ENCODE data around the gene OXCT1. TPM values are rescaled to one million over a fixed set of nuclear protein-coding genes. Genes with fewer than 3 reads are reported as not detected.

The OXCT1 gene
- total and polyA plus RNA-seq, 2 experiments from 2014 or later = 16.1 to 20.5 TPM

- Histone ChIP-seq H3K4me1 (ENCODE audit: insufficient read depth) (no peaks in the 10 kb centered on the region), H3K9me2 (ENCODE audit: insufficient read depth) (no peaks in the 10 kb centered on the region), H3K9me3 (ENCODE audit: low read depth) (no peaks in the 10 kb centered on the region), H3K4me2 (ENCODE audit: unreplicated experiment) (no peak overlapping the region), H3K36me3 (ENCODE audit: low read depth) (no peaks in the 10 kb centered on the region), H3K79me2 (ENCODE audit: insufficient read depth) (no peaks in the 10 kb centered on the region; the same call in 1 of the 2 replicates), H3F3A (ENCODE audit: insufficient read depth) (no peaks in the 10 kb centered on the region), H3K9ac (no peak overlapping the region), H2AFZ (no peak overlapping the region), H3K27ac (no peak overlapping the region), H4K20me1 (ENCODE audit: insufficient read depth) (no peaks in the 10 kb centered on the region), H3K27me3 (replicated peaks; ENCODE audit: insufficient read depth) (no peaks in the 10 kb centered on the region), H3K4me3 (no peak overlapping the region)
- TF ChIP-seq EZH2 (IDR thresholded peaks at IDR 0.05; ENCODE audit: insufficient read depth, poor library complexity, severe bottlenecking) (no peak), EZH2phosphoT487 (IDR thresholded peaks at IDR 0.05; ENCODE audit: insufficient read depth, low read depth) (no peak)
- DNase-seq = no peak
- in situ Hi-C loops (cut with MboI) = no loop called here
- WGBS, 2 experiments (ENCODE audit: low coverage in 1 of 2, low lambda C conversion rate in 2 of 2, missing lambda C conversion rate in 2 of 2) = 95 to 98% methylated on average over 4 of the region's 4 CpGs
Observed at GRCh38 chr5:41812156-41812555, 58.1 kb downstream of the OXCT1 start.

DNA sequence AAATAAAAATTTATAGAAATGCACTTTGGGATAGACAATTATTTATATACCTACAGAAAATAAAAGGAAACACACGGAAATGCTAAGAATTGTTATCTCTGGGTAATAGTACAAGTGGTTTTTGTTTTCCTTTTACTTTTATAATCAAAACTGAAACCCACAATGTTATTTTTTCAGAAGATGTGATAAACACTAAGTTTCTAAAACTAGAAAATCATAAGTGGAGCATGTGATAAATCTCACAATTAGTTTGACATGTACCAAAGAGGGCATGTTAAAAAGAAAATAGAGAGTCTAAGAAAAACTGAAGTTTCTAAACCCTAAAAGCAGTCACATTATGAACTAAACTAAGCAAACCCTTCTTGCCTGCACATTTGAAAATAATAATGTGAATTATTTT is 61.1 kb downstream of the OXCT1 start:
- DNase-seq = no peak
- WGBS, 2 experiments (ENCODE audit: low coverage in 1 of 2, low lambda C conversion rate in 2 of 2, missing lambda C conversion rate in 2 of 2) = 97 to 98% methylated on average over 1 of the region's 1 CpG
- no peak overlapping the region for H3K27ac ChIP-seq
- H3K9ac ChIP-seq = no peak overlapping the region
- H3K36me3 ChIP-seq (ENCODE audit: low read depth) = no peaks in the 10 kb centered on the region
- in situ Hi-C loops (cut with MboI) = no loop called here
- TF ChIP-seq EZH2phosphoT487 (IDR thresholded peaks at IDR 0.05; ENCODE audit: insufficient read depth, low read depth) (no peak), EZH2 (IDR thresholded peaks at IDR 0.05; ENCODE audit: insufficient read depth, poor library complexity, severe bottlenecking) (no peak)
- H2AFZ ChIP-seq = no peak overlapping the region
- no peaks in the 10 kb centered on the region for H3F3A ChIP-seq (ENCODE audit: insufficient read depth)
- no peaks in the 10 kb centered on the region for H3K9me2 ChIP-seq (ENCODE audit: insufficient read depth)
- no peaks in the 10 kb centered on the region for H3K27me3 ChIP-seq (replicated peaks; ENCODE audit: insufficient read depth)
- H3K4me3 ChIP-seq = no peak overlapping the region
- no peaks in the 10 kb centered on the region for H3K4me1 ChIP-seq (ENCODE audit: insufficient read depth)
- H4K20me1 ChIP-seq (ENCODE audit: insufficient read depth) = no peaks in the 10 kb centered on the region
- H3K79me2 ChIP-seq (ENCODE audit: insufficient read depth) = no peaks in the 10 kb centered on the region; the same call in 1 of the 2 replicates
- H3K4me2 ChIP-seq (ENCODE audit: unreplicated experiment) = no peak overlapping the region
- no peaks in the 10 kb centered on the region for H3K9me3 ChIP-seq (ENCODE audit: low read depth)

GRCh38 chr5:41808294-41808693 is 61.9 kb downstream of the OXCT1 start:
- Histone ChIP-seq H3K79me2 (ENCODE audit: insufficient read depth) (no peaks in the 10 kb centered on the region; the same call in 1 of the 2 replicates), H3K27me3 (replicated peaks; ENCODE audit: insufficient read depth) (no peaks in the 10 kb centered on the region), H3K27ac (no peak overlapping the region), H3K36me3 (ENCODE audit: low read depth) (no peaks in the 10 kb centered on the region), H2AFZ (no peak overlapping the region), H3K9ac (no peak overlapping the region), H3K4me3 (no peak overlapping the region), H4K20me1 (ENCODE audit: insufficient read depth) (no peaks in the 10 kb centered on the region), H3K9me3 (ENCODE audit: low read depth) (no peaks in the 10 kb centered on the region), H3K4me2 (ENCODE audit: unreplicated experiment) (no peak overlapping the region), H3F3A (ENCODE audit: insufficient read depth) (no peaks in the 10 kb centered on the region), H3K4me1 (ENCODE audit: insufficient read depth) (no peaks in the 10 kb centered on the region), H3K9me2 (ENCODE audit: insufficient read depth) (no peaks in the 10 kb centered on the region; the same call in 1 of the 2 replicates)
- DNase-seq = no peak
- TF ChIP-seq EZH2 (IDR thresholded peaks at IDR 0.05; ENCODE audit: insufficient read depth, poor library complexity, severe bottlenecking) (no peak), EZH2phosphoT487 (IDR thresholded peaks at IDR 0.05; ENCODE audit: insufficient read depth, low read depth) (no peak)
- in situ Hi-C loops (cut with MboI) = no loop called here
- 84 to 91% methylated on average over 3 of the region's 3 CpGs for WGBS, 2 experiments (ENCODE audit: low coverage in 1 of 2, low lambda C conversion rate in 2 of 2, missing lambda C conversion rate in 2 of 2)

GRCh38 chr5:41797662-41798061 is 72.6 kb downstream of the OXCT1 start:
- DNase-seq = no peak
- no peak overlapping the region for H3K4me2 ChIP-seq (ENCODE audit: unreplicated experiment)
- no peak overlapping the region for H3K4me3 ChIP-seq
- WGBS, 2 experiments (ENCODE audit: low coverage in 1 of 2, low lambda C conversion rate in 2 of 2, missing lambda C conversion rate in 2 of 2) = 94 to 99% methylated on average over 2 of the region's 2 CpGs
- no peaks in the 10 kb centered on the region for H3K9me3 ChIP-seq (ENCODE audit: low read depth)
- H3K9ac ChIP-seq = no peak overlapping the region
- no peak overlapping the region for H2AFZ ChIP-seq
- no peaks in the 10 kb centered on the region; the same call in 1 of the 2 replicates for H3K36me3 ChIP-seq (ENCODE audit: low read depth)
- H3K27me3 ChIP-seq (replicated peaks; ENCODE audit: insufficient read depth) = no peaks in the 10 kb centered on the region
- no peaks in the 10 kb centered on the region for H3K79me2 ChIP-seq (ENCODE audit: insufficient read depth)
- in situ Hi-C loops (cut with MboI) = no loop called here
- TF ChIP-seq EZH2phosphoT487 (IDR thresholded peaks at IDR 0.05; ENCODE audit: insufficient read depth, low read depth) = no peak
- no peaks in the 10 kb centered on the region for H4K20me1 ChIP-seq (ENCODE audit: insufficient read depth)
- peaks cover 15% of the 10 kb centered on the region for H3F3A ChIP-seq (ENCODE audit: insufficient read depth)
- no peaks in the 10 kb centered on the region for H3K9me2 ChIP-seq (ENCODE audit: insufficient read depth)
- H3K4me1 ChIP-seq (ENCODE audit: insufficient read depth) = peaks cover 36% of the 10 kb centered on the region
- no peak overlapping the region for H3K27ac ChIP-seq

GRCh38 chr5:41796061-41796460 is 74.2 kb downstream of the OXCT1 start:
- no peak overlapping the region for H3K9ac ChIP-seq
- DNase-seq = no peak
- no peaks in the 10 kb centered on the region for H3K9me2 ChIP-seq (ENCODE audit: insufficient read depth)
- no peaks in the 10 kb centered on the region for H4K20me1 ChIP-seq (ENCODE audit: insufficient read depth)
- no peak overlapping the region for H3K4me2 ChIP-seq (ENCODE audit: unreplicated experiment)
- H3K36me3 ChIP-seq (ENCODE audit: low read depth) = no peaks in the 10 kb centered on the region; the same call in 1 of the 2 replicates
- no peak overlapping the region for H3K4me3 ChIP-seq
- TF ChIP-seq EZH2 (IDR thresholded peaks at IDR 0.05; ENCODE audit: insufficient read depth, poor library complexity, severe bottlenecking) (no peak), EZH2phosphoT487 (IDR thresholded peaks at IDR 0.05; ENCODE audit: insufficient read depth, low read depth) (no peak)
- H3K4me1 ChIP-seq (ENCODE audit: insufficient read depth) = peaks cover 38% of the 10 kb centered on the region
- no peaks in the 10 kb centered on the region for H3K79me2 ChIP-seq (ENCODE audit: insufficient read depth)
- no peaks in the 10 kb centered on the region for H3K9me3 ChIP-seq (ENCODE audit: low read depth)
- peaks cover 15% of the 10 kb centered on the region for H3F3A ChIP-seq (ENCODE audit: insufficient read depth)
- H3K27ac ChIP-seq = no peak overlapping the region
- no peaks in the 10 kb centered on the region for H3K27me3 ChIP-seq (replicated peaks; ENCODE audit: insufficient read depth)
- no peak overlapping the region for H2AFZ ChIP-seq
- in situ Hi-C loops (cut with MboI) = no loop called here

Measured in GM23248 (cell line).